AG04449 (cell line): ENCODE measurements around the gene SLC24A4.

Source experiments
- CTCF ChIA-PET: fragments of 350-600 bp; formaldehyde crosslinking; extraction: SDS; loops from one replicate; lab custom pipeline; 2021; ENCODE audit warnings: antibody characterized with exemption; lab: Yijun Ruan, JAX
- POLR2A ChIA-PET: fragments of 400-600, 350-600 bp; formaldehyde crosslinking; extraction: SDS; loops from one replicate; lab custom pipeline; 2020; ENCODE audit warnings: antibody characterized with exemption, inconsistent platforms; lab: Yijun Ruan, JAX
- DNase-seq: peaks from one replicate; pipeline ENCODE4 v3.0.0-alpha.2; 2010; ENCODE audit warnings: low read depth, low spot score
- H3K4me3 ChIP-seq: 2 replicates; pipeline ENCODE4 v1.5.1; 2011; ENCODE audit warnings: low read depth, mild to moderate bottlenecking, control low read depth, low read length
- TF ChIP-seq, protein P1 (sequence below): IDR thresholded peaks from one replicate; pipeline ENCODE4 v1.5.1; 2011; ENCODE audit warnings: mild to moderate bottlenecking, moderate library complexity, low read length, control low read depth, inconsistent platforms; ENCODE audit not compliant: insufficient read depth; ENCODE audit errors: missing control alignments

The SLC24A4 gene

GRCh38 chr14:92282669-92283068 is 40.3 kb upstream of the SLC24A4 start:
- H3K4me3 ChIP-seq: no peak overlapping the region
- POLR2A ChIA-PET: no interaction called here
- CTCF ChIA-PET: no interaction called here
- DNase-seq: no peak
- TF ChIP-seq, protein P1, sequence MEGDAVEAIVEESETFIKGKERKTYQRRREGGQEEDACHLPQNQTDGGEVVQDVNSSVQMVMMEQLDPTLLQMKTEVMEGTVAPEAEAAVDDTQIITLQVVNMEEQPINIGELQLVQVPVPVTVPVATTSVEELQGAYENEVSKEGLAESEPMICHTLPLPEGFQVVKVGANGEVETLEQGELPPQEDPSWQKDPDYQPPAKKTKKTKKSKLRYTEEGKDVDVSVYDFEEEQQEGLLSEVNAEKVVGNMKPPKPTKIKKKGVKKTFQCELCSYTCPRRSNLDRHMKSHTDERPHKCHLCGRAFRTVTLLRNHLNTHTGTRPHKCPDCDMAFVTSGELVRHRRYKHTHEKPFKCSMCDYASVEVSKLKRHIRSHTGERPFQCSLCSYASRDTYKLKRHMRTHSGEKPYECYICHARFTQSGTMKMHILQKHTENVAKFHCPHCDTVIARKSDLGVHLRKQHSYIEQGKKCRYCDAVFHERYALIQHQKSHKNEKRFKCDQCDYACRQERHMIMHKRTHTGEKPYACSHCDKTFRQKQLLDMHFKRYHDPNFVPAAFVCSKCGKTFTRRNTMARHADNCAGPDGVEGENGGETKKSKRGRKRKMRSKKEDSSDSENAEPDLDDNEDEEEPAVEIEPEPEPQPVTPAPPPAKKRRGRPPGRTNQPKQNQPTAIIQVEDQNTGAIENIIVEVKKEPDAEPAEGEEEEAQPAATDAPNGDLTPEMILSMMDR: no peak

DNA sequence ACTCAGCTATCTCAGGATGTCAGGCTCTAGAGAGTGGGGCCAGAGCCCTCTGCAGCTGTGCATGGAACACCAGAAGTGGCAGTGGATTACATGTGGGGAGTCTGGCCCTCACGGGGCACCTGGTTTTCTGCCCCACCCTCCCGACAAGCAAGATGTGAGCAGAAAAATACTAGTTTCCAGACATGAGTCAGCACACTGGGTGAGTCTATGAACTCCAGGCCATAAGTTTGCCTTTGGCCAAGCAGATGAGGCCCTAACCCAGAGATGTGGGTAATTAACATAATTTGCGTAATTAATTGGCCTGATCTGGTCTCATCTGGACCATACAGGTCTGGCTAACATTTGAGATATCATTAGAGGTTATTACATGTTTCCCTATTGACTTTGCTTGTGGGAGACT is 37.7 kb upstream of the SLC24A4 start:
- TF ChIP-seq, protein P1: no peak
- DNase-seq: no peak
- POLR2A ChIA-PET: no interaction called here
- CTCF ChIA-PET: no interaction called here
- no peak overlapping the region for H3K4me3 ChIP-seq

DNA sequence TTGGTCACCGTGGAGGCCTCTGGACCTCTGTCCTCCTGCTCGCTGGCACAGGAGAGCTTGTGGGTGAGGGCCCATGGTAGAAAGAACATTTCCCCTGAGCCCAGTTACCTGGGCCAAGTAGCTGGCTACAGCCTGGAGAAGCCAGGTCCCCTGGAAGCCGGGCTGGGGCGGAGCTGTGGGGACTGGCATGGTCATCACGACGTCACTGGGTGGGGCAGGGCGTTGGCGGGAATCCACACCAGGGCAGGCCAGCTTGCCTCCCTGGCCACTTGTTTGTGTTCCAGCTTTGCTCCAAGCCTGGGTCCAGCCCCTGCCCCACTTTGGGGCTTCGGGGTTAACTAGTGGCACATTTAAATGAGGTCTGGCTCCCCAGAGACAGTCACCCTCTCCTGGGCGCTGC is 35.0 kb upstream of the SLC24A4 start:
- TF ChIP-seq, protein P1: no peak
- ChIA-PET POLR2A (no interaction called here), CTCF (no interaction called here)
- no peak for DNase-seq
- no peak overlapping the region for H3K4me3 ChIP-seq

- ChIA-PET POLR2A (no interaction called here), CTCF (no interaction called here)
- no peak overlapping the region for H3K4me3 ChIP-seq
- TF ChIP-seq, protein P1: no peak
- DNase-seq: no peak
Measured at GRCh38 chr14:92288994-92289660, 33.8 kb upstream of the SLC24A4 start.

DNA sequence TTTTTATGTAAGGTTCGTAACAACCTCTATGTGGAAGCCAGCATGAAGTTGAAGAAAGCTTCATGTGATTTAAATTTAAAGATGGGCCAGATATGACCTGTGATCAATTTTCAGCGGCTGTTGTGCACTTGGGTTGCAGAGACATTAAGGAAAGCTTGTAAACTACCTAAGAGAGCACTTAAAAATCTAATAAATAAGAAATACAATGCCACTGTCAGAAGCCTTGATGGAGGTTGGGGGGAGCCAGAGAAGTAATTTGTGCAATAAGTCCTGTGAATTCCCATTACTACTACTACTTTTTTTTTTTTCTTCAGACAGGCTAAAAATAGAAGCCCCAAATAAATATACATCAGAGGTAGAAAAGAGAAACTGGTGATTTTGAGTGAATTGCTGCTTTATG is 30.3 kb upstream of the SLC24A4 start:
- CTCF ChIA-PET: no interaction called here

DNA sequence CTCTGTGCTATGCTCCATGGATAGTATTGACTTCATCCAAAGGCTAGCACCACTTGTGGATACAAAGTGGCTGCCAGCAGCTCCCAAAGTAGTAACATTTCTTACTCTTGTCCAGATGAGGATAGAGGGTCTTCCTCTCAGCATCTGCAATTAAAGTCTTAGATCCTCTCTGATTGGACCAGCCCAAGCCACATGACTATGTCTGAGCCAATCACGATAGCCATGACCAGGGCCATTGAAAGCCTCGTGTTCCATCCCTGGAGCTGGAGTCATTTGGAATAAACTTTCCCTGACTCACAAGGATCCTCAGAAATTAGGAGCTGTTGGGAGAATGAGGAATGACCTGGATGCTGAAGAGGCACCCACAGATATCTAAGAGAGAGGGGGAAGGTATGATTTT is 28.5 kb upstream of the SLC24A4 start:
- no peak for DNase-seq
- no peak overlapping the region for H3K4me3 ChIP-seq
- ChIA-PET CTCF (no interaction called here), POLR2A (no interaction called here)
- TF ChIP-seq, protein P1: no peak

More for the DNA sequence above, 30.3 kb upstream of the SLC24A4 start:
- no peak overlapping the region for H3K4me3 ChIP-seq
- no peak for DNase-seq
- TF ChIP-seq, protein P1: no peak
- POLR2A ChIA-PET: no interaction called here
